ENCODE measurements around the gene CDHR2.

DNA sequence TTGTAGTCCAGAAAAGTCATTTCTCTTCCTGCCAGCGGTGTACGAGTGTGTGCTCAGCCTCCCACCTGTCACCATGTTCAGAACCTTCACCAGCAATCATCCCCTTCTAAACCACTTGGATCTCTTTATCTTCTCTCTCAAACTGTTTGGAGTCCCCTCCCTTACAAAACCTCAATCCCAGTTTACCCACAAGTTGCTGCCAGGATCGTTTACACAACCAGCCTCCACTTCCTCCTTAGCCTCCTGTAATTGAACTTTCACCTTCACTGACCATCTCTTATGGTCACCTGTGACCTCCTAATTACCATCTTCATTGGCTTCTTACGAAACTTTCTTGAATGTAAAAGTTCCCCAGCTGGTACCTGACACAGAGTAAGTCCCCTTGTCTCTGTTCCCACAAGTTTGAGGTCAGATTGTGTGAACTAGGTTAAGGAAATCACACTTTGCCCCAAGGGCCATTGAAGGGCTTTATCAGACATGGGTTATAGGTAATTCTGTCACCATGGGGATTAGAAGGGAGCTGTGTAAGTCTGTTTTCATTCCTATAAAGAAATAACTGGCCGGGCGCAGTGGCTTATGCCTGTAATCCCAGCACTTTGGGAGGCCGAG, 32.0 kb upstream of the CDHR2 start:
- TF ChIP-seq ZNF624 (tag by site-specific recombination; IDR thresholded peaks at IDR 0.05) (no peak), ATF2 (tag by site-specific recombination; IDR thresholded peaks at IDR 0.05; ENCODE audit: low read depth) (no peak), EGR2 (tag by site-specific recombination; IDR thresholded peaks at IDR 0.05; ENCODE audit: low read depth) (no peak), ZNF629 (tag by site-specific recombination; IDR thresholded peaks at IDR 0.05) (no peak), ZNF776 (tag by site-specific recombination; IDR thresholded peaks at IDR 0.05; ENCODE audit: borderline replicate concordance) (no peak), PRDM4 (tag by site-specific recombination; IDR thresholded peaks at IDR 0.05) (no peak), INSM2 (tag by site-specific recombination; IDR thresholded peaks at IDR 0.05) (no peak), ZNF561 (tag by site-specific recombination; IDR thresholded peaks at IDR 0.05; ENCODE audit: borderline replicate concordance) (no peak), KLF16 (tag by site-specific recombination; IDR thresholded peaks at IDR 0.05) (no peak)
- TF ChIP-seq, protein P1, sequence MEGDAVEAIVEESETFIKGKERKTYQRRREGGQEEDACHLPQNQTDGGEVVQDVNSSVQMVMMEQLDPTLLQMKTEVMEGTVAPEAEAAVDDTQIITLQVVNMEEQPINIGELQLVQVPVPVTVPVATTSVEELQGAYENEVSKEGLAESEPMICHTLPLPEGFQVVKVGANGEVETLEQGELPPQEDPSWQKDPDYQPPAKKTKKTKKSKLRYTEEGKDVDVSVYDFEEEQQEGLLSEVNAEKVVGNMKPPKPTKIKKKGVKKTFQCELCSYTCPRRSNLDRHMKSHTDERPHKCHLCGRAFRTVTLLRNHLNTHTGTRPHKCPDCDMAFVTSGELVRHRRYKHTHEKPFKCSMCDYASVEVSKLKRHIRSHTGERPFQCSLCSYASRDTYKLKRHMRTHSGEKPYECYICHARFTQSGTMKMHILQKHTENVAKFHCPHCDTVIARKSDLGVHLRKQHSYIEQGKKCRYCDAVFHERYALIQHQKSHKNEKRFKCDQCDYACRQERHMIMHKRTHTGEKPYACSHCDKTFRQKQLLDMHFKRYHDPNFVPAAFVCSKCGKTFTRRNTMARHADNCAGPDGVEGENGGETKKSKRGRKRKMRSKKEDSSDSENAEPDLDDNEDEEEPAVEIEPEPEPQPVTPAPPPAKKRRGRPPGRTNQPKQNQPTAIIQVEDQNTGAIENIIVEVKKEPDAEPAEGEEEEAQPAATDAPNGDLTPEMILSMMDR (tag by site-specific recombination; IDR thresholded peaks at IDR 0.05) = no peak
- TF ChIP-seq, protein P2, sequence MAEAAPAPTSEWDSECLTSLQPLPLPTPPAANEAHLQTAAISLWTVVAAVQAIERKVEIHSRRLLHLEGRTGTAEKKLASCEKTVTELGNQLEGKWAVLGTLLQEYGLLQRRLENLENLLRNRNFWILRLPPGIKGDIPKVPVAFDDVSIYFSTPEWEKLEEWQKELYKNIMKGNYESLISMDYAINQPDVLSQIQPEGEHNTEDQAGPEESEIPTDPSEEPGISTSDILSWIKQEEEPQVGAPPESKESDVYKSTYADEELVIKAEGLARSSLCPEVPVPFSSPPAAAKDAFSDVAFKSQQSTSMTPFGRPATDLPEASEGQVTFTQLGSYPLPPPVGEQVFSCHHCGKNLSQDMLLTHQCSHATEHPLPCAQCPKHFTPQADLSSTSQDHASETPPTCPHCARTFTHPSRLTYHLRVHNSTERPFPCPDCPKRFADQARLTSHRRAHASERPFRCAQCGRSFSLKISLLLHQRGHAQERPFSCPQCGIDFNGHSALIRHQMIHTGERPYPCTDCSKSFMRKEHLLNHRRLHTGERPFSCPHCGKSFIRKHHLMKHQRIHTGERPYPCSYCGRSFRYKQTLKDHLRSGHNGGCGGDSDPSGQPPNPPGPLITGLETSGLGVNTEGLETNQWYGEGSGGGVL (tag by site-specific recombination; IDR thresholded peaks at IDR 0.05) = no peak
- TF ChIP-seq, protein P3, sequence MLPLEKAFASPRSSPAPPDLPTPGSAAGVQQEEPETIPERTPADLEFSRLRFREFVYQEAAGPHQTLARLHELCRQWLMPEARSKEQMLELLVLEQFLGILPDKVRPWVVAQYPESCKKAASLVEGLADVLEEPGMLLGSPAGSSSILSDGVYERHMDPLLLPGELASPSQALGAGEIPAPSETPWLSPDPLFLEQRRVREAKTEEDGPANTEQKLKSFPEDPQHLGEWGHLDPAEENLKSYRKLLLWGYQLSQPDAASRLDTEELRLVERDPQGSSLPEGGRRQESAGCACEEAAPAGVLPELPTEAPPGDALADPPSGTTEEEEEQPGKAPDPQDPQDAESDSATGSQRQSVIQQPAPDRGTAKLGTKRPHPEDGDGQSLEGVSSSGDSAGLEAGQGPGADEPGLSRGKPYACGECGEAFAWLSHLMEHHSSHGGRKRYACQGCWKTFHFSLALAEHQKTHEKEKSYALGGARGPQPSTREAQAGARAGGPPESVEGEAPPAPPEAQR (tag by site-specific recombination; IDR thresholded peaks at IDR 0.05) = no peak
